ENCODE data around the gene KDM6A. TPM values are rescaled to one million over a fixed set of nuclear protein-coding genes. Genes with fewer than 3 reads are reported as not detected.
"Not testable (repeated sequence)": the region's sequence is repeated elsewhere in the genome, so short reads cannot be mapped to it uniquely, and the experiment has no call there.

KDM6A gene
- total and polyA plus RNA-seq, 2 donors (not counting 1 experiment from before 2014, with no cell fraction given) = 33.3 to 57.0 TPM

GRCh38 chrX:44889824-44890223, 16.8 kb downstream of the KDM6A start:
- Mint-ChIP-seq H3K27me3 (no peaks in the 10 kb centered on the region), H3K27ac (no peak overlapping the region), H3K4me3 (peak overlapping the region; percentile 53), H3K4me1 (peaks cover 51% of the 10 kb centered on the region), H3K9me3 (ENCODE audit: insufficient read depth) (peaks cover 3% of the 10 kb centered on the region)
- Histone ChIP-seq H3K27ac (ENCODE audit: low read length in 2 of 2) (no peak overlapping the region), H3K79me2 (ENCODE audit: control insufficient read depth, insufficient read depth, low read length) (peaks cover 99% of the 10 kb centered on the region), H3K4me1 (ENCODE audit: control insufficient read depth in 2 of 2, insufficient read depth in 2 of 2, low read length in 2 of 2) (peaks cover 0 to 20% of the 10 kb centered on the region in 2 donors), H3K9me3 (ENCODE audit: control extremely low read depth in 1 of 3, control insufficient read depth in 2 of 3, insufficient read depth in 1 of 3, low read length in 2 of 3) (peaks cover 0 to 7% (median 0%) of the 10 kb centered on the region in 3 donors), H3K27me3 (replicated peaks in 1 of 4; ENCODE audit: control extremely low read depth in 1 of 4, control insufficient read depth in 3 of 4, insufficient read depth in 4 of 4, low read length in 3 of 4) (no peaks in the 10 kb centered on the region), H3K36me3 (replicated peaks in 1 of 2; ENCODE audit: control extremely low read depth in 1 of 2, control insufficient read depth in 1 of 2, extremely low read depth in 1 of 2, insufficient read depth in 2 of 2, low read length in 1 of 2) (no peaks in the 10 kb centered on the region), H3K4me2 (replicated peaks; ENCODE audit: low read depth, low read length, poor library complexity, severe bottlenecking) (peak overlapping the region; percentile 30), H2AFZ (ENCODE audit: insufficient read depth, low read depth, low read length, poor library complexity, severe bottlenecking) (no peak overlapping the region), H3K4me3 (ENCODE audit: control extremely low read depth in 1 of 5, extremely low read depth in 1 of 5, insufficient read depth in 1 of 5, low read depth in 2 of 5, low read length in 4 of 5) (no peak overlapping the region), H4K20me1 (ENCODE audit: control insufficient read depth, insufficient read depth, low read length, poor library complexity, severe bottlenecking) (peaks cover 68% of the 10 kb centered on the region), H3K9ac (ENCODE audit: low read length) (no peak overlapping the region)
- no CpG with 5 or more reads among the region's 1 CpG for WGBS (ENCODE audit: insufficient coverage)
- ATAC-seq (ENCODE audit: low read depth) (no peak), DNase-seq (no peak)
- CTCF ChIA-PET = no interaction called here
- POLR2A ChIA-PET = no interaction called here
- TF ChIP-seq EZH2 (IDR thresholded peaks at IDR 0.05; ENCODE audit: borderline replicate concordance, insufficient read depth, low read depth, low read length, poor library complexity, severe bottlenecking) = no peak
- TF ChIP-seq CTCF (IDR thresholded peaks at IDR 0.05) = no peak
- intact Hi-C loops (cut with micrococcal nuclease) = no loop called here

GRCh38 chrX:44890247-44890646, 17.3 kb downstream of the KDM6A start:
- CTCF ChIA-PET = no interaction called here
- TF ChIP-seq CTCF (IDR thresholded peaks at IDR 0.05) (no peak), EZH2 (IDR thresholded peaks at IDR 0.05; ENCODE audit: borderline replicate concordance, insufficient read depth, low read depth, low read length, poor library complexity, severe bottlenecking) (no peak)
- ATAC-seq (ENCODE audit: low read depth) (no peak), DNase-seq (no peak)
- Histone ChIP-seq H3K27me3 (replicated peaks in 1 of 4; ENCODE audit: control extremely low read depth in 1 of 4, control insufficient read depth in 3 of 4, insufficient read depth in 4 of 4, low read length in 3 of 4) (no peaks in the 10 kb centered on the region), H3K9me3 (ENCODE audit: control extremely low read depth in 1 of 3, control insufficient read depth in 2 of 3, insufficient read depth in 1 of 3, low read length in 2 of 3) (peaks cover 0 to 10% (median 0%) of the 10 kb centered on the region in 3 donors), H3K36me3 (replicated peaks in 1 of 2; ENCODE audit: control extremely low read depth in 1 of 2, control insufficient read depth in 1 of 2, extremely low read depth in 1 of 2, insufficient read depth in 2 of 2, low read length in 1 of 2) (no peaks in the 10 kb centered on the region), H3K4me3 (ENCODE audit: control extremely low read depth in 1 of 5, extremely low read depth in 1 of 5, insufficient read depth in 1 of 5, low read depth in 2 of 5, low read length in 4 of 5) (no peak overlapping the region), H3K79me2 (ENCODE audit: control insufficient read depth, insufficient read depth, low read length) (peaks cover 98% of the 10 kb centered on the region), H3K27ac (ENCODE audit: low read length in 2 of 2) (no peak overlapping the region), H3K4me1 (ENCODE audit: control insufficient read depth in 2 of 2, insufficient read depth in 2 of 2, low read length in 2 of 2) (peaks cover 0 to 16% of the 10 kb centered on the region in 2 donors), H3K4me2 (replicated peaks; ENCODE audit: low read depth, low read length, poor library complexity, severe bottlenecking) (peak overlapping the region; percentile 30), H3K9ac (ENCODE audit: low read length) (no peak overlapping the region), H4K20me1 (ENCODE audit: control insufficient read depth, insufficient read depth, low read length, poor library complexity, severe bottlenecking) (peaks cover 65% of the 10 kb centered on the region), H2AFZ (ENCODE audit: insufficient read depth, low read depth, low read length, poor library complexity, severe bottlenecking) (no peak overlapping the region)
- Mint-ChIP-seq H3K4me1 (peaks cover 48% of the 10 kb centered on the region), H3K9me3 (ENCODE audit: insufficient read depth) (peaks cover 3% of the 10 kb centered on the region), H3K27ac (no peak overlapping the region), H3K27me3 (no peaks in the 10 kb centered on the region), H3K4me3 (peak overlapping the region; percentile 53)
- POLR2A ChIA-PET = no interaction called here
- no CpG with 5 or more reads among the region's 3 CpGs for WGBS (ENCODE audit: insufficient coverage)
- intact Hi-C loops (cut with micrococcal nuclease) = no loop called here

- H3K4me2 ChIP-seq (replicated peaks; ENCODE audit: low read depth, low read length, poor library complexity, severe bottlenecking); CTCF ChIA-PET; H2AFZ ChIP-seq (ENCODE audit: insufficient read depth, low read depth, low read length, poor library complexity, severe bottlenecking); H3K27me3 ChIP-seq (replicated peaks in 1 of 4; ENCODE audit: control extremely low read depth in 1 of 4, control insufficient read depth in 3 of 4, insufficient read depth in 4 of 4, low read length in 3 of 4); H3K27ac ChIP-seq (ENCODE audit: low read length in 2 of 2); intact Hi-C loops (cut with micrococcal nuclease); H3K9ac ChIP-seq (ENCODE audit: low read length); H3K4me3 ChIP-seq (ENCODE audit: control extremely low read depth in 1 of 5, extremely low read depth in 1 of 5, insufficient read depth in 1 of 5, low read depth in 2 of 5, low read length in 4 of 5); POLR2A ChIA-PET; H3K4me3 Mint-ChIP-seq; H3K9me3 Mint-ChIP-seq (ENCODE audit: insufficient read depth); H3K36me3 ChIP-seq (replicated peaks in 1 of 2; ENCODE audit: control extremely low read depth in 1 of 2, control insufficient read depth in 1 of 2, extremely low read depth in 1 of 2, insufficient read depth in 2 of 2, low read length in 1 of 2); H3K27ac Mint-ChIP-seq; DNase-seq; H3K27me3 Mint-ChIP-seq; ATAC-seq (ENCODE audit: low read depth): not testable (repeated sequence)
- WGBS (ENCODE audit: insufficient coverage) = no CpG with 5 or more reads among the region's 10 CpGs
- Histone ChIP-seq H3K9me3 (ENCODE audit: control extremely low read depth in 1 of 3, control insufficient read depth in 2 of 3, insufficient read depth in 1 of 3, low read length in 2 of 3) (peaks cover 0 to 10% (median 0%) of the 10 kb centered on the region in 3 donors), H3K79me2 (ENCODE audit: control insufficient read depth, insufficient read depth, low read length) (peaks cover 98% of the 10 kb centered on the region), H3K4me1 (ENCODE audit: control insufficient read depth in 2 of 2, insufficient read depth in 2 of 2, low read length in 2 of 2) (peaks cover 0 to 16% of the 10 kb centered on the region in 2 donors), H4K20me1 (ENCODE audit: control insufficient read depth, insufficient read depth, low read length, poor library complexity, severe bottlenecking) (peaks cover 62% of the 10 kb centered on the region)
- H3K4me1 Mint-ChIP-seq = peaks cover 47% of the 10 kb centered on the region
These were observed 17.7 kb downstream of the KDM6A start for GRCh38 chrX:44890687-44891086.

Measured in B cell (primary cell).